GM12801 (cell line): ENCODE data around the gene RHCG.

Experiments
- TF ChIP-seq, protein P1 (sequence below): IDR thresholded peaks from one replicate; pipeline ENCODE4 v1.5.1; 2011; ENCODE audit warnings: control low read depth; ENCODE audit not compliant: insufficient read length; ENCODE audit errors: extremely low read depth

RHCG gene

DNA sequence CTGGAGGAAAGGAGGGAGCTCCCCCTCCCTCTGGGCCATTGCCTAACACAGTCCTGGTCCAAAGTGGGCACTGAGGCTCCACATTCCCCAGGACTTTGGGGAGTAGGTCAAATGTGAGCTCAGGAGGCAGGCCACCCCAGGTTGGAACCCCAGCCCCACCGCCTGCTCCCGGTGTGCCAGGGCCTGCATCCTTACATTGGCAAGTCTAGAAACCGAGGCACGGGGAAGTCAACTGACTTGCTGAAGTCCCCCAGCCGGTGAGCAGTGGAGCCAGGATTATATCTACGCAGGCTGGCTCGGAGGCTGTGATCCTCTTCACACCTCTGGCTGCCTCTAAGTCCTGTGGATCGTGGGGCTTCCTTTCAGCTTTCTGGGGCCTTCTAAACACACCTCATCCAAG is 48.7 kb downstream of the RHCG start:
- TF ChIP-seq, protein P1, sequence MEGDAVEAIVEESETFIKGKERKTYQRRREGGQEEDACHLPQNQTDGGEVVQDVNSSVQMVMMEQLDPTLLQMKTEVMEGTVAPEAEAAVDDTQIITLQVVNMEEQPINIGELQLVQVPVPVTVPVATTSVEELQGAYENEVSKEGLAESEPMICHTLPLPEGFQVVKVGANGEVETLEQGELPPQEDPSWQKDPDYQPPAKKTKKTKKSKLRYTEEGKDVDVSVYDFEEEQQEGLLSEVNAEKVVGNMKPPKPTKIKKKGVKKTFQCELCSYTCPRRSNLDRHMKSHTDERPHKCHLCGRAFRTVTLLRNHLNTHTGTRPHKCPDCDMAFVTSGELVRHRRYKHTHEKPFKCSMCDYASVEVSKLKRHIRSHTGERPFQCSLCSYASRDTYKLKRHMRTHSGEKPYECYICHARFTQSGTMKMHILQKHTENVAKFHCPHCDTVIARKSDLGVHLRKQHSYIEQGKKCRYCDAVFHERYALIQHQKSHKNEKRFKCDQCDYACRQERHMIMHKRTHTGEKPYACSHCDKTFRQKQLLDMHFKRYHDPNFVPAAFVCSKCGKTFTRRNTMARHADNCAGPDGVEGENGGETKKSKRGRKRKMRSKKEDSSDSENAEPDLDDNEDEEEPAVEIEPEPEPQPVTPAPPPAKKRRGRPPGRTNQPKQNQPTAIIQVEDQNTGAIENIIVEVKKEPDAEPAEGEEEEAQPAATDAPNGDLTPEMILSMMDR: no peak

DNA sequence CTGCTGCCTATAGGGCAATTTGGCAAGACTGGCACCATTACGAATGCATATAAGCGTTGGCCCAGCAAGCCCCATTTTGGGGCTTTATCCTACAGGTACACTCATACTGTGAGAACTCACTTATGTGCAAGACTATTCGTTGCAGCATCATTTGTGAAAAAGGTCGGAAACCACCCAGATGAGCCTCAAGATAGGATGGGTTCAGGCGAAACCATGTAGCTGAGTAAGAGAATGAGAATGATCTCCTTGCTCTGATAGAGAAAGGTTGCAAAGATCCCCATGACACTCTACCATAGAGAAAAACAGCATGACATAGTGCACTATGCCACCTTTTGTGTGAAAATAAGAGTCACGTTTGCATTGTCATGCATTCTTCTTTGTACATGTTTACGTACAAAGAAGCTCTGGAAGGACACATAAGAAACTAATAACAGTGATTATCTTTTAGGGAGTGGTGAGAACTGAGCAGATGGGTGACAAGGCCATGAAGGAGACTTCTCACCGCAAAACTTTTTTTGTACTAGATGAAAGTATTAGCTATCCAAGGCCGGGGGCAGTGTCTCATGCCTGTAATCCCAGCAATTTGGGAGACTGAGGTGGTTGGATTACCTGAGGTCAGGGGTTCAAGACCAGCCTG is 50.0 kb downstream of the RHCG start:
- TF ChIP-seq, protein P1: no peak

DNA sequence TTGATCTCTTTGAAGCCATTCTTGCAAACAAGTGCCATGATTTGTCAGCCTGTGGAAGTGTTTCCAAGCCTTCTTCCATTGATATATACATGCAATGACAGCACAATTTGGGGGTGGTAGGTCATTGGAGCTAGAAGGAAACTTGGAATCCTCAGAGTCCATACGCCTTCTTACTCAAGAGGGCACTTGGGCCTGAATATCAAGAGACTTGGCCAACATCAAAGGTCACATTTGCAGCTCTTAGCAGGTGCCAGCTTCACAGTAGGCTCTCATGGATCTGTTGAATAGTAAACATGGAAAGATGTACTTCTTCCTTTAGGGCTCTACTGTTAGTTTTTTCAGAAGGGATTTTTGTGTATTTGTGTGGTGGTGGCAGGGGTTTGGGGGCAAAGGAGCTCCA is 50.9 kb downstream of the RHCG start:
- TF ChIP-seq, protein P1: no peak

DNA sequence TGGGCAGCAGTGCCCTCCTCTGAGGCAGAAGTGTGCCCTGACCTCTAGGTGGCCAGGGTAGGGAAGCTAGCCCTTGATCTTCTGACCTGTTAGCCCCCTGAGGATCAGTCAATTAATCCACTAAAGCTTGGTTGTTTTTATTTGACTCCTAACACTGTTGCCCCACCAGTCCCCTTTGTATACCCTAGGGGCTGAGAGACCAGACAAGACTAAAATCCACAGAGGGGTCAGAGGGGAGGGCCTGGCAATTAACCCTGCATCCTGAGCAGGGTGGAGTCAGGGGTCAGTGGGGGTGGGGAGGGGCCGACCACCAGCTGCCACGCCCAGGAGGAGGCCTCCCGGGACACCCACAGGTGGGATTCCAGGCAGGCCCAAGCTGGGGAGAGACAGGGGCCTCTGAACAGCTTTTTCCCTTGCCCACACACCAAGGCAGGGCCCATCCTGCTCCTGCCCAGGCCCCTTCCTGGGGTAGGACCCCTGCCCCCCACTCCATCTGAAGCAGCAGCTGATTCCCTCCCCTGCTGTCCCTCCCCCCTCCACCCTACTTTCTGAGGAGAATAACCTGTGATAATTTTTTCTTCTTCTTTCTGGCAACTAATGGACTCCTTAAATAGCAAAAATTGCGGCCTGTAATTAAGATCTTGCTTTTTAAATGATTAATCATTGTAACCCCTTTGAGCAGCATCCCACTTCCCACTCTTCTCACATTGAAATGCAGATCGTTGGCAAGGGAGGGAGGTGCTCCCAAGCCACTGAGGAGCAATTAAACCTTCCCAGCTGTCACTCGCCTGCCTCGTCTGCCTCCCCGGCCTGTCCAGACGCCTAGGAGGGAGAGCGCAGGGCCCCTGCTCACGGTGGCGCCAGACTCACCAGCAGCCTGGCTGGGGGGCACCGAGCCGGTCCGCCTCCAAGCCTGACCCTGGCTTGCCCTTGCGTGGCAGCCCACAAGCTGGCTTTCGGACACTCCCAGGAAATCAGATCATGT is 51.9 kb downstream of the RHCG start:
- TF ChIP-seq, protein P1: no peak

DNA sequence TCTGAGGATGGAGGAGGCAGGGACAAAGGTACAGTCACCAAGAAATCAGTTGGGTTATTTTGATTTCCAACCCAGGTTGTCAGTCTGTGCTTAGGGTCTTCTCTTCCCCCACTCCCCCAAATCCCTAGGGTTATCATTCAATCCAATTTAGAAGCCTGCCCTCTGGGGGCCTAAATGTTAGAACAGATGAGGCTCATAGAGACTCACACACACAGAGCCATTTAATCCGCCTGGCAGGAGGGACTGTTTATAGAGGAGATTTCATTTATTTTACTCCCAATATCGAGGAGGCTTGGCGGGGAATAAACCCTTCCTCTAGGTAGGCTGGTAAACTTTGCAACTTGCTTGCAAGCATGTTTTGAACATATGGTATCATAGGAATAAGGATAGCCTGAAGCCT is 52.8 kb downstream of the RHCG start:
- TF ChIP-seq, protein P1: no peak

DNA sequence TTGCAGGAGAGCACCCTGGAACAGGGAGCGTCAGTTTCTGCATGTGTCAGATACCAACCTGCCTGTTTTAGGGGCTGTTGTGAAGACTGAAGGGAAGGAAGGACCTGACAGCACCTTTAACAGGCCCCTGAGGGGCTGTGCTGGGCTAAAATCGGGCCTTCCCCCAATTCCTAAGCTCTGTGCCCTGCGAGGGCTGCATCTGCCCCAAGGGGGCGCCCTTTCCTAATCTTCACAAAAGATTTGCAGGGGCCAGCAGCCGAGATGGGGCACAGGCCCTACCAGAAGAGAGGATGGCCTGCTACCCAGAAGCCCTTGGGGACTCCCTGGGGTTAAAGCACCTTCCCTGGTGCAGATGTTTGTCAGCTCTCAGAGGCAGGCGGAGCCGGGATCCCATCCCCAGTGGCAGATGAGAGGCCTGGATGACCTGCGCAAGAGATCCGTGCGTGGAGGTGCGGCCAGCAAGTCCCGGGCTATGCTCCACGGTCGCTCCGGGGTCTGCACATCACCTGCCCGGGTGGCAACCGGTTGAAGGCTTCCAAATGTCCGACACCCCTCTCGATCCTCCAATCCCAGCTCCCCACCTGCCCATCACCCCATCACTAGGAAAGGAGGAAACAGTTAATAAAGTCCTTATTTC is 53.6 kb downstream of the RHCG start:
- TF ChIP-seq, protein P1: no peak

DNA sequence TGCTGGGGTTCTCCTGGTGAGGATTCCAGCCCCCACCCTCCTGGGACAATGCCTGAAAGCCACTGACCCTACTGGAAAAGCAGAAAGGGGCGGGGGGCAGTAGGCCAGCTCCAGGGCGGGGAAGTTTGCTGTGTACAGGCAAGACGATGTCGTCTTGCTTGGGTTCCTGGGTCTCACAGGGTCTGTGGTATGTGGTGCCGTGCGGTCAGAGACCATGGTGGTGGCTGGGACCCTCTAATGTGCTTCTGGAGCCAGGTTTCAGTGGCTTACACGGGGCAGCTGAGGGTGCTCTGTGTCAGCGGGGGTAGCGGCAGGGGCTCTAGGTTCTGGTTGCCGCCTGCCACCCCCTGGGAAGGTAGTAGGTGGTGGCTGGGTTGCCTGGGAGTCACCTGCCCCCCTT is 54.2 kb downstream of the RHCG start:
- TF ChIP-seq, protein P1: no peak
